IMR-90 (cell line): ENCODE data around the gene LOX. TPM values are rescaled to one million over a fixed set of nuclear protein-coding genes. Genes with fewer than 3 reads are reported as not detected.

Experiments used
- ATAC-seq: fragments of 200-7000 bp; cut with Tn5 transposase; 2 replicates; pipeline ENCODE4 v1.9.1; 2020; ENCODE audit warnings: low read depth, mild to moderate bottlenecking, moderate library complexity
- BruUV-seq: library from RNA; stranded (reverse); fragments of 400-500 nt; replicated peaks from 2 replicates; lab custom pipeline; 2021; lab: Mats Ljungman, UMichigan
- CTCF ChIA-PET: fragments of 300-600 bp; formaldehyde crosslinking; extraction: SDS; loops from one replicate; lab custom pipeline; 2021; ENCODE audit warnings: antibody characterized with exemption; lab: Yijun Ruan, JAX
- POLR2A ChIA-PET: fragments of 300-600 bp; sonication (Branson Sonifier 250); formaldehyde crosslinking; loops from one replicate; lab custom pipeline; 2022; ENCODE audit warnings: antibody characterized with exemption; ENCODE audit not compliant: unreplicated experiment; lab: Charles Lee
- DNase-seq: peaks from one replicate; pipeline ENCODE4 v3.0.0; 2013
- H2AFZ ChIP-seq: replicated peaks from 2 replicates; pipeline ENCODE3; 2013; ENCODE audit warnings: low read length, mild to moderate bottlenecking; ENCODE audit not compliant: poor library complexity
- H2AK5ac ChIP-seq: 2 replicates; pipeline ENCODE4 v1.6.1; 2013; ENCODE audit warnings: low read depth, low read length, inconsistent platforms
- H2AK9ac ChIP-seq: replicated peaks from 2 replicates; pipeline ENCODE3; 2013; ENCODE audit warnings: mild to moderate bottlenecking, low read depth, low read length, moderate library complexity; ENCODE audit not compliant: poor library complexity
- H2BK120ac ChIP-seq: 2 replicates; pipeline ENCODE4 v1.6.1; 2013; ENCODE audit warnings: low read depth, low read length, inconsistent platforms
- H2BK15ac ChIP-seq: 3 replicates; pipeline ENCODE4 v1.6.1; 2013; ENCODE audit warnings: low read depth, low read length, inconsistent platforms
- H2BK20ac ChIP-seq: 2 replicates; pipeline ENCODE4 v1.6.1; 2013; ENCODE audit warnings: low read depth, mild to moderate bottlenecking, inconsistent platforms, low read length, moderate library complexity
- H2BK5ac ChIP-seq: 2 replicates; pipeline ENCODE4 v1.6.1; 2013; ENCODE audit warnings: mild to moderate bottlenecking, low read depth, low read length, inconsistent platforms; ENCODE audit not compliant: poor library complexity, severe bottlenecking
- H3K14ac ChIP-seq: replicated peaks from 2 replicates; pipeline ENCODE4 v1.6.1; 2013; ENCODE audit warnings: low read depth, low read length, inconsistent platforms
- H3K18ac ChIP-seq: 2 replicates; pipeline ENCODE4 v1.6.1; 2013; ENCODE audit warnings: low read depth, low read length, control low read depth
- H3K23ac ChIP-seq: 2 replicates; pipeline ENCODE4 v1.6.1; 2013; ENCODE audit warnings: low read depth, low read length, inconsistent platforms
- H3K27ac ChIP-seq: 2 replicates; pipeline ENCODE4 v1.5.1; 2013; ENCODE audit warnings: mild to moderate bottlenecking, control low read depth, low read length; ENCODE audit not compliant: insufficient read depth
- H3K27me3 ChIP-seq: 2 replicates; pipeline ENCODE4 v1.6.1; 2013; ENCODE audit warnings: low read length; ENCODE audit not compliant: control insufficient read depth, insufficient read depth
- H3K36me3 ChIP-seq: 2 replicates; pipeline ENCODE4 v1.6.1; 2013; ENCODE audit warnings: low read length, mixed read lengths; ENCODE audit not compliant: control insufficient read depth, insufficient read depth
- H3K4ac ChIP-seq: 2 replicates; pipeline ENCODE4 v1.6.1; 2013; ENCODE audit warnings: low read depth, low read length, inconsistent platforms
- H3K4me1 ChIP-seq: 2 replicates; pipeline ENCODE4 v1.6.1; 2013; ENCODE audit warnings: low read length, mixed read lengths; ENCODE audit not compliant: control insufficient read depth, insufficient read depth
- H3K4me2 ChIP-seq: 2 replicates; pipeline ENCODE4 v1.6.1; 2013; ENCODE audit warnings: low read depth, mild to moderate bottlenecking, control low read depth, low read length, moderate library complexity
- H3K4me3 ChIP-seq: 2 replicates; pipeline ENCODE4 v1.5.1; 2013; ENCODE audit warnings: low read depth, mild to moderate bottlenecking, control low read depth, low read length, moderate library complexity; ENCODE audit not compliant: insufficient read depth
- H3K56ac ChIP-seq: 2 replicates; pipeline ENCODE4 v1.6.1; 2013; ENCODE audit warnings: low read length, inconsistent platforms; ENCODE audit not compliant: insufficient read depth; ENCODE audit errors: extremely low read depth
- H3K79me1 ChIP-seq, 2 experiments: 2 replicates each; pipeline ENCODE4 v1.6.1; 2013; ENCODE audit warnings: low read length in 2 of 2, inconsistent platforms in 1 of 2, low read depth in 1 of 2
- H3K9ac ChIP-seq: 2 replicates; pipeline ENCODE4 v1.6.1; 2013; ENCODE audit warnings: low read depth, low read length, control low read depth
- H3K9me1 ChIP-seq: 2 replicates; pipeline ENCODE4 v1.6.1; 2013; ENCODE audit warnings: low read length, inconsistent platforms; ENCODE audit not compliant: insufficient read depth
- H3K9me3 ChIP-seq: 2 replicates; pipeline ENCODE4 v1.6.1; 2013; ENCODE audit warnings: low read length; ENCODE audit not compliant: control insufficient read depth, insufficient read depth
- H4K20me1 ChIP-seq: 2 replicates; pipeline ENCODE4 v1.6.1; 2013; ENCODE audit warnings: low read length, inconsistent platforms; ENCODE audit not compliant: insufficient read depth
- H4K5ac ChIP-seq: 2 replicates; pipeline ENCODE4 v1.6.1; 2013; ENCODE audit warnings: mild to moderate bottlenecking, low read depth, low read length, control low read depth
- H4K8ac ChIP-seq, 2 experiments: 2 replicates each; pipeline ENCODE4 v1.6.1; 2013; ENCODE audit warnings: low read depth in 2 of 2, low read length in 2 of 2, control low read depth in 1 of 2, inconsistent platforms in 1 of 2
- H4K91ac ChIP-seq: 2 replicates; pipeline ENCODE4 v1.6.1; 2013; ENCODE audit warnings: low read depth, low read length, inconsistent platforms; ENCODE audit not compliant: insufficient read depth
- CEBPB ChIP-seq: IDR thresholded peaks from 2 replicates; pipeline ENCODE4 v1.6.1; 2012; ENCODE audit warnings: low read depth, low read length, improper control_type of control experiment
- CHD1 ChIP-seq: IDR thresholded peaks from 2 replicates; pipeline ENCODE4 v1.6.1; 2012; ENCODE audit warnings: low read depth, low read length, improper control_type of control experiment
- CTCF ChIP-seq: conservative IDR thresholded peaks from 2 replicates; pipeline ENCODE4 v1.5.1; 2012; ENCODE audit warnings: mild to moderate bottlenecking, low read depth, low read length, improper control_type of control experiment
- ELK1 ChIP-seq: fragments of 150-350 bp; IDR thresholded peaks from 2 replicates; pipeline ENCODE4 v1.6.1; 2016; ENCODE audit warnings: low read depth, mild to moderate bottlenecking, low read length, moderate library complexity, borderline replicate concordance
- FOS ChIP-seq: fragments of 150-350 bp; IDR thresholded peaks from 2 replicates; pipeline ENCODE4 v1.6.1; 2016; ENCODE audit warnings: low read depth, low read length
- MAFK ChIP-seq: IDR thresholded peaks from 2 replicates; pipeline ENCODE4 v1.6.1; 2012; ENCODE audit warnings: low read depth, low read length, improper control_type of control experiment
- MAZ ChIP-seq: IDR thresholded peaks from 2 replicates; pipeline ENCODE4 v1.6.1; 2012; ENCODE audit warnings: low read depth, mild to moderate bottlenecking, low read length, improper control_type of control experiment, moderate library complexity, borderline replicate concordance
- MXI1 ChIP-seq: IDR thresholded peaks from 2 replicates; pipeline ENCODE4 v1.6.1; 2012; ENCODE audit warnings: low read depth, mild to moderate bottlenecking, low read length, moderate library complexity, borderline replicate concordance
- NFE2L2 ChIP-seq: fragments of 150-350 bp; IDR thresholded peaks from 2 replicates; pipeline ENCODE4 v1.6.1; 2016; ENCODE audit warnings: low read depth, mild to moderate bottlenecking, low read length
- POLR2A ChIP-seq: IDR thresholded peaks from 2 replicates; pipeline ENCODE4 v1.6.1; 2012; ENCODE audit warnings: mild to moderate bottlenecking, low read depth, low read length
- RAD21 ChIP-seq: IDR thresholded peaks from 2 replicates; pipeline ENCODE4 v1.6.1; 2012; ENCODE audit warnings: low read length, improper control_type of control experiment
- RFX5 ChIP-seq: IDR thresholded peaks from 2 replicates; pipeline ENCODE4 v1.8.0; 2012; ENCODE audit warnings: low read depth, mild to moderate bottlenecking, low read length, moderate library complexity
- SMC3 ChIP-seq: fragments of 150-350 bp; IDR thresholded peaks from 2 replicates; pipeline ENCODE4 v1.6.1; 2016; ENCODE audit warnings: low read depth, mild to moderate bottlenecking, antibody characterized with exemption, low read length, moderate library complexity
- USF2 ChIP-seq: fragments of 150-350 bp; IDR thresholded peaks from 2 replicates; pipeline ENCODE4 v1.6.1; 2017; ENCODE audit warnings: mild to moderate bottlenecking, antibody characterized with exemption, low read length, low read depth
- WGBS, 2 experiments: methylation state at CpG; one replicate each; pipeline versions ENCODE4 v1.1.5 to v1.1.7; 2013; ENCODE audit warnings: missing lambda C conversion rate in 2 of 2; ENCODE audit not compliant: insufficient read length in 1 of 2; ENCODE audit errors: extremely low coverage in 2 of 2; 5-methylcytosine and 5-hydroxymethylcytosine counted together
- dilution Hi-C: fragments of 300-500 bp; cut with HindIII; formaldehyde crosslinking; loops from one replicate; pipeline ENCODE4 v1.14.3; 2018; ENCODE audit warnings: low sequenced_read_pairs; ENCODE audit not compliant: unreplicated experiment
- in situ Hi-C: fragments of 300-500 bp; cut with MboI; formaldehyde crosslinking; loops from 3 replicates; pipeline ENCODE4 v1.14.3; 2019; ENCODE audit warnings: low sequenced_read_pairs, inconsistent platforms, mixed read lengths
- intact Hi-C: fragments of 100-400 bp; cut with micrococcal nuclease; formaldehyde crosslinking; loops from 2 replicates; pipeline ENCODE4 v1.10.0; 2022
- polyA plus RNA-seq, 3 experiments: library from polyadenylated mRNA; depleted of rRNA; stranded (reverse); fragments of >200 nt; gene quantifications; 2 replicates each; pipeline ENCODE4 v1.2.3, GENCODE V29; 2012; ENCODE audit warnings: low replicate concordance in 1 of 3
- total RNA-seq: library from RNA; depleted of rRNA; stranded (reverse); fragments of >200 nt; gene quantifications from 2 replicates; pipeline ENCODE4 v1.2.3, GENCODE V29; 2012

Gene LOX
- total and polyA plus RNA-seq, 2 of the 4 experiments (the other 2 are of a cell fraction): 277 to 662 TPM

GRCh38 chr5:122118356-122118948 is 40.4 kb upstream of the LOX start:
- H2BK5ac ChIP-seq: no peak overlapping the region
- in situ Hi-C loops: no loop called here
- no peaks in the 10 kb centered on the region; the same call in 1 of the 2 replicates for H3K4me1 ChIP-seq
- H3K36me3 ChIP-seq: no peaks in the 10 kb centered on the region
- ATAC-seq (no peak), DNase-seq (no peak)
- no peak overlapping the region for H3K4ac ChIP-seq
- no peak overlapping the region for H3K23ac ChIP-seq
- H3K9ac ChIP-seq: no peak overlapping the region
- H4K91ac ChIP-seq: no peak overlapping the region
- no peak overlapping the region for H2BK20ac ChIP-seq
- H3K27ac ChIP-seq: no peak overlapping the region
- H4K8ac ChIP-seq: no peak overlapping the region
- no peak overlapping the region for H4K5ac ChIP-seq
- H2BK120ac ChIP-seq: no peak overlapping the region
- WGBS, 2 experiments: no CpG with 5 or more reads among the region's 1 CpG
- H4K20me1 ChIP-seq: no peaks in the 10 kb centered on the region
- ChIA-PET POLR2A (no interaction called here), CTCF (no interaction called here)
- H3K9me3 ChIP-seq: no peaks in the 10 kb centered on the region
- no peak overlapping the region for H2AK9ac ChIP-seq
- intact Hi-C loops: no loop called here
- no peaks in the 10 kb centered on the region for H3K79me1 ChIP-seq
- dilution Hi-C loops: no loop called here
- no peak overlapping the region for H2BK15ac ChIP-seq
- H2AFZ ChIP-seq: no peak overlapping the region
- no peak overlapping the region for H2AK5ac ChIP-seq
- BruUV-seq: no TSS peak
- no peak for TF ChIP-seq SMC3
- TF ChIP-seq MXI1: no peak
- TF ChIP-seq FOS: no peak
- TF ChIP-seq NFE2L2: no peak
- TF ChIP-seq CHD1: no peak
- TF ChIP-seq ELK1: no peak
- TF ChIP-seq RAD21: no peak
- no peak for TF ChIP-seq RFX5
- no peak for TF ChIP-seq POLR2A
- no peak for TF ChIP-seq CEBPB
- TF ChIP-seq USF2: no peak
- no peak for TF ChIP-seq MAZ
- TF ChIP-seq MAFK: no peak
- no peak for TF ChIP-seq CTCF
- H3K4me2 ChIP-seq: no peak overlapping the region
- no peak overlapping the region for H3K56ac ChIP-seq
- no peaks in the 10 kb centered on the region for H3K9me1 ChIP-seq
- H3K14ac ChIP-seq: no peak overlapping the region
- no peaks in the 10 kb centered on the region for H3K27me3 ChIP-seq
- no peak overlapping the region for H3K4me3 ChIP-seq
- no peak overlapping the region for H3K18ac ChIP-seq
